IPS DF 4.7 (cell line): ENCODE results near the gene GEMIN4.

Experiments
- DNase-seq: peaks from one replicate; pipeline ENCODE4 v3.0.0-alpha.2; 2013; ENCODE audit warnings: low spot score; ENCODE audit errors: extremely low read depth

GEMIN4 gene

DNA sequence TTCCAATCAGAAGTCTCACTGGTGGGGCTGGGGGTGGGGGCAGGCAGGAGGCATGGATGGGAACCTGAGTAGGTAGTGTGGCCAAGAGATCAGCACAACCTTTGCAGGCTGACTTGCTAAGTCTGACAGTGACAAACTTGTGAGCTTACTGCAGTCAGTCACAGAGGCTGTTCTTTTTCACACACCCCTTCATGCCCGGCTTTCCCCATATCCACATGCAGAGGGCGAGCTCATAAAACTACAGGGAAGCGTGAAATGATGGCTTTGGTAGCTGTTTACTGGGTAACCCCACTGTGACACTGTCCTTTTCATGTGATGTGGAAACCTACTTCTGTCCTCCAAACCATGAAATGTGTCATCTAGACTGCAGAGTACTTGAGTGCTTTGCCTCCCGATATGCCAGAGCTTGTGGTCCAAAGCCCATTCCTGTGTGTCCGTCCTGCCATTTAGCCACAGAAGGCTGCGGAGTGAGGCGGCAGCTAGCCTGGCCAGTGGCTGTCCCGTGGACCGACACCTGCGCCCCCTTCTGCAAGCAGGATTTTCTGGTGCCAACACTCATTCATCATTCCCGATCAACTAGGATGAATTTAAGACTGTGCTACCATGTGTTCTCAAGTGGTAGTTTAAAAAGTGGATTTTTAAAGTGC is 9.8 kb downstream of the GEMIN4 start:
- DNase-seq, result no peak

DNA sequence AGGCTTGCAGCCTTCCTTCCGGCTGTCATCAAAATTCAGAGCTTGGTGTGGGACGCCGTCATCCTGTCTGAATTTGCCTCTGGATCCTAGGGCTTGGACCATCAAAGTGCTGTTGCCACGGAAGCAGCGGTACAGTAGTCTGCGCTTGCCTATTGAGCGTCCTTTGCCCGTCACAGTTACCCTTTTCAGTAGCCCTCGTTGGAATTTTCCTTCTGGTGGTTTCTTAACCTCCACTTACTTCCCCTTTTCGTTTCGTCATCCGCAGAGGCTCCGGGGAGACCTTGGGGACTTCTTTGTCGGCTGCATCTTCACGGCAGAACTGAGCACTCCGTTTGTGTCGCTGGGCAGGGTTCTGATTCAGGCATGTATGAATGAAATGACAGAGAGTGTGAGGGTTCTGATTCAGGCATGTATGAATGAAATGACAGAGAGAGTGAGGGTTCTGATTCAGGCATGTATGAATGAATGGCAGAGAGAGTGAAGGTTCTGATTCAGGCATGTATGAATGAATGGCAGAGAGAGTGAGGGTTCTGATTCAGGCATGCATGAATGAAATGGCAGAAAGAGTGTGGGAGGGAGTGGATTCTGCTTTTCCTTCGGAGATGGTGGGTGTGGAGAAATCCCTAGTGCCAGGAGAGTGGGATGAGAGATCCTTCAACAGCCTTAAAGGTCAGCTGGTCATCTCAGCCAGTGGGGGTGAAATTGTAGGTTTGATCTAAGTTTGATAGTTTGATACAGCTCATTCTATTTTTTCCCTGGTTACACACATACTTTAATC is 11.6 kb downstream of the GEMIN4 start:
- DNase-seq, result no peak

DNA sequence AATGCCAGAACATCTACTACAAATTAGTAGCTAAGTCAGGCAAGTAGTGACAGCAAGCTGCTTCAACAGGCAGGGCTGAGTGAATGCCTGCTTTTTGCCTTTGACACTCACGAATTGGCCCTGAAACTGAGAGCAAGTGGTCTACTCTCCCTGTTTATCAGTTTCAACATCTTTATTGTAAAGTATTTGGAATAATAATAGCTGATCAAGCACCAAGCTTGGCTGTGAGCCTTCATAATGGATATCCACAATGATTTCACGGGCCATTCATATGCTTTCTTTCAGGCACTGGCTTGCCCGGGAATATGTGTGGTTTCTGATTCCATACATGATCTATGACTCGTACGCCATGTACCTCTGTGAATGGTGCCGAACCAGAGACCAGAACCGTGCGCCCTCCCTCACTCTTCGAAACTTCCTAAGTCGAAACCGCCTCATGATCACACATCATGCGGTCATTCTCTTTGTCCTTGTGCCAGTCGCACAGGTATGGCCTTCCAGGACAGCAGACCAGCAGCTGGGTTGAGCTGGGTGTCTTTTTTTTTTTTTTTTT is 14.4 kb downstream of the GEMIN4 start:
- no peak for DNase-seq

DNA sequence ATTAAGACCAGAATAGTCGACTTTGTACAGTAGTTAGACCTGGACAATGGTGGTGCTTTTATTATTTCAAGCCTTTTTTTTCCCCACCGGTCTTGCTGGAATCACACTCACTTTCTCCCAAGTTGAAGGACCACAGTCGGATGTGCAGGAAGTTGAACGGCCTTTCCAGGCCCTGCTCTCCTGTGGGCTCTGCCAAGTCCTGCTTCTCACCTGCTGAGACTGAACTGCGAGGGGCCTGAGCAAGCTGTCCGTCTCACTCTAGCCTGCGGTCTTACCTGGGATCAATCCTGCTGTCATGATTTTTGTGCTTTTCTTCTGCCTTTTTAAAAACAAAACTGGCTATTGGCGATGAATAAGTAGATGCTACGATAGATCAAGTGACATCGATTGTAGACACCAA is 18.3 kb downstream of the GEMIN4 start:
- DNase-seq, result no peak

DNA sequence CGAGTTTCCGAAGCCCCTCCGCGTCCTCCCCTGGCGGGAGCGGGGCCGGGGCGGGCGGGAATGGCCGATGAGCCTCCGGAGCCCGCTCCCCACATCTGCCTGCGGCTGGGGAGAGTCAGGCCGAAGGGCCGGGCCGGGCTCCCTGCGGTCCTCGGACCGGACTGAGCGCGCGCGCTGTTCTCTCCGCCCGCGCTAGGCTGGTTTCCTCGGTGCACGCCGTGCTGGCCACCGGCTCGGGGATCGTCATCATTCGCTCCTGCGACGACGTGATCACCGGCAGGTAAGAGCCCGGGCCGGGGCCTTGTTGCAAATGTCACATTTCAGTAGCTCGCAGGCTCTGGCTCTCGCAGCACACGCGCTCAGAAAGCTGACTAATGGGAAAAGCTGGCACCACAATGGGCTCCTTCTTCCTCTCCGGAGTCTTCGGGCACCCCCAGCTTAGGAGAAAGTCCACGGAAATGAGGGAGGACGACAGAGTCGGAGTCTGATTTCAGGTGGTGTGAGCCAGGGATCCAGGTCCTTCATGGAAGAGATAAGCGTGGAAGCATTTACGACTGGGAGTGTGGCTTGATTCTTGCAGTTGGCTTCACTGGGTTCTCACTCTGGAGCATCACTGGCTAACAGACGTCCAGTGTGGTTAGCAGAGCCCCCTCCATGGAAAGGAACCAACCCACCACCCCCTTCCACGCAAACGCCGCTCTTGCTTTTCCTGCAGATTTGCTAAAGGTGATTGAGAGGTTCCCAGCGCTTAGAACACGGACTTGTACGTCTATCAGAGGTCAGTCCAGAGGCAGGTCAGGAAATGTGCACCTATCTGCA is 19.0 kb downstream of the GEMIN4 start:
- no peak for DNase-seq

DNA sequence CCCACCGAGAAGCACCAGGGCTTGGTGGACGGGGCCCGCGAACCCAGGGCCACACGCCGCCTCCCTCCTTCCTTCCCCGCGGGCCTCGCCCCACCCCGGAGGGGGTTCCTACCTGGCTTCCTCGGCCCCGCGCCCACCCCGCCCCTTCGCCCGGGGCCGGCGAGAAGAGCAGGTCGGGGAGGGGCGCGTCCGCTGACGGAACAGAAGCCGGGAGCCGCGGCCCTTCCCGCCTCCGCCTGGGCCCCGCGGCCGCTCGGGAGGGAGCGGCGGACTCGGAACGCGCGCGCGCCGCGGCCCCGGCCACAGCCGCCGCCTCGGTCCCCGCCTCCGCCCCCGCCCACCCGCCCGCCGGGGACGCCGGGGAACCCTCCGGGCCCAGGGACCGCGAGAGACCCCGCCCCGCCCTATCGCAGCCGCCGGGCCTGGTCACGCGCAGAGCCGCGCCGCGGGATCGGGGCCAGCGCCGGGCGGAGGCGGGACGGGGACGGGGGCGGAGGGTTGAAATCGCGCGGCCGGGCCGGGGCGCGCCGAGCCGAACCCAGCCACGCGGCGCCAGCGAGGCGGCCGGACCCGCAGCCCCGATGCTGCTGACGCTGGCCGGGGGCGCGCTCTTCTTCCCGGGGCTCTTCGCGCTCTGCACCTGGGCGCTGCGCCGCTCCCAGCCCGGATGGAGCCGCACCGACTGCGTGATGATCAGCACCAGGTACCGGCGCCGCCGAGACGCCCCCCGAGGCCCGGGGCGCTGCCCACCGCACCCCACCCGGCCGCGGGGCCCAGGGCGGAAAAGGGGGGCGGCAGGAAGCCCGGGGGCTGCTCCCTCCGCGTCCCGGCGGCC is 19.8 kb downstream of the GEMIN4 start, which contains the start of gene TLCD3A:
Gene TLCD3A (plus strand): TSS at position 530 of the 835 bp plus-strand sequence. CDS start 52 bp downstream, at position 582.
- DNase-seq, result no peak

DNA sequence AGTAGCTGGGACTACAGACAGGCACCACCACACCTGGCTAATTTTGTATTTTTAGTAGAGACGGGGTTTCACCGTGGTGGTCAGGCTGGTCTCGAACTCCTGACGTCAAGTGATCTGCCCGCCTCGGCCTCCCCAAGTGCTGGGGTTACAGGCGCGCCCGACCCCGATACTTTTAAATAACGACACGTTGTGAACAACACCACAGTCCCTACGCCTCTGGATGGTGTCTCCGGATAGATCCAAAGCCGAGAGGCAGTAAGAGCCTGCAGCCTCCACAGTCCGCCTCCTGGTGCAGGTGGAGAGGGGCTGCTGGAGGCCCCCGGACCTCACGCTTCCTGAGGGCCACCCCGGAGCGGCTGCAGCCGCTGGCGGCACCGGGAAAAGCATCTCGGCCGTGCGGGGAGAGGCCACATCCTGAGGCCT is 20.4 kb downstream of the GEMIN4 start:
- DNase-seq, result no peak

DNA sequence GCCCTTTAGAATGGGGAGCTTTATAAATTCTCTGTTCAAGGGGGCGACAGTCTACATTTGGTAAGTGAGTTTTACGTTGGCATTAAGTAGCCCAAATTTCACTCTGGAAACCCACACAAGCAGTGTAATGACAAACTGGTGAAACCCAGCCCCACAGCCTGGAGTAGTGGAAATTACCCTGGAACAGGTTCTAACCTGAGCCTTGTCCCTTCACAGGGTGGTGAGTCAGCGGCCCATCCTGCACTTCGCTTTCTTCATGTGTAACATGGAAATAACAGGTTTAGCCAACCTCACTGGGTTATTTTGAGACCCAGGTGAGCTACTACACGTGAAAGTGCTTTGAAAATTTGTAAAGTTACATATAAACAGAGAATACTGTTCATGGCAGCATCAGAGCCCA is 23.2 kb downstream of the GEMIN4 start:
- no peak for DNase-seq

DNA sequence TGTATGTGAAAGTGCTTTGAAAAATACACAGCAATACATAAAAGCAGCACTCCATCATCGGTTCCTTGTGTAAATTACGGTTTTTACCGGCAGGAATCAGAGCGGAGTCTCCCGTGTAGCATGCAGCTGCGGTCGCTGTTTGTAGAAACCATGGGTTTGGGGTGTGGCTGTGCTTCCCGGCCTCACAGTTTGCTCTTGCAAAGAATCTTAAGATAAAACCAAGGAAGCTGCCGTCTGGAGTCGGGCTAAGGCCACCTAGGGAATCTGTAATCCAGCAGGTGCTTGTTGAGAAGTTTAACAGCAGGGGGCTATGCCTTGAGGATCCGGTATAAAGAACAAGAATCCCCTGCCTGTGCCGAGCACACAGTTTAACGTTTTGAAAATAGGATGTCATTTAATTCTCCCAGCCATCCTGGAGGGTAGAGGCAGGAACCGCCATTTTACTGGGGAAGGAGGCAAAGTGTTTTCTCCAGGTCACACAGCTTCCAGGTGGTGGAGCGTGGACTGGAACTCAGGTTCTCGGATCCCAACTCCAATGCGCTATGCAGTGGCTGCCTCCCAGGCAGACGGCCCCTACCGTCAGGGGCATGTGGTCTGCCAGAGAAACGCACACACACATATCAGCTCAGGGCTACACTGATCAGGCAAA is 25.7 kb downstream of the GEMIN4 start:
- DNase-seq, result no peak

DNA sequence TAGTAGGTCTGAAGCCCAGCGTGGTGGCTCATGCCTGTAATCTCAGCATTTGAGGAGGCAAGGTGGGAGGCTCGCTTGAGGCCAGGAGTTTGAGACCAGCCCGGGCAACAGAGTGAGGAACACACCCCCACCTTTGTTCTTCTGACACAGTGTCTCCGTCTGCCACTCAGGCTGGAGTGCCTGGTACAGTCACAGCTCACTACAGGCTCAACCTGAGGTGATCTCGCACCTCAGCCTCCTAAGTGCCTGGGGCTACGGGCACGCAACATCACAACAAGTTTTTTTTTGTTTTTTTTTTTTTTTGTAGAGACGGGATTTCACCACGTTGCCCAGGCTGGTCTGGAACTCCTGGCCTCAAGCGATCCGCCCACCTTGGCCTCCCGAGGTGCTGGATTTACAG is 26.3 kb downstream of the GEMIN4 start:
- no peak for DNase-seq

DNA sequence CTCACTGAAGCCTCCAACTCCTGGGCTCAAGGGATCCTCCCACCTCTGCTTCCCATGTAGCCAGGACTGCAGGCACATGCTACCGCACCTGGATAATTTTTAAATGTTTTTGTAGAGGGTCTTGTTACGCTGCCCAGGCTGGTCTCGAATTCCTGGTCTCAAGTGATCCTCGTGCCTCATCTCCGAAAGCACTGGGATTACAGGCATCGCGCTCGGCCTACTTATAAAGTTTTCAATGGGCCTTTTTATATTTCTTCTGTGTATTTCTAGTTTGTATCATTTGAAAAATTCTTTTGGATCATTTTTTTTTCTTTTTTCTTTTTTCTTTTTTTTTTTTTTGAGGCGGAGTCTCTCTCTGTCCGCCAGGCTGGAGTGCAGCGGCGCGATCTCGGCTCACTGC is 27.0 kb downstream of the GEMIN4 start:
- no peak for DNase-seq

DNA sequence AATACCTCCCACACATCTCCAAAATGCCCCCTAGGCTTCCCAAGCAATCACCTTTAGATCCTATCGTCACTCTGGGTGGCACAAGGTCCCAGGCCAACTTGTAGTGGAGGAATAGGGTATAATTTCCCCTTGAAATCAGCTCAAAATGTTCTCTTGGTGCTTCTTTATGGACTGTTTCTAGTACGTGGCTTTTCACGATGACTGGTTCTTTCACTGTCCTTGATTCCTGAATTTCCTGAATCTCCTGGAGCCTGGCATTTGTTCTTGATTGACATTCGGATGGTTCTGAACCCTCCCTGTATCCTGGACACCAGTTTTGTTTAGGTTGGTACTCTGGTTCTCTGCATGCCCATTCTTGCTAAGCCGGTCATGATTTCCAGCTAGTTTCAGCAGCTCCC is 30.5 kb downstream of the GEMIN4 start:
- DNase-seq, result no peak

DNA sequence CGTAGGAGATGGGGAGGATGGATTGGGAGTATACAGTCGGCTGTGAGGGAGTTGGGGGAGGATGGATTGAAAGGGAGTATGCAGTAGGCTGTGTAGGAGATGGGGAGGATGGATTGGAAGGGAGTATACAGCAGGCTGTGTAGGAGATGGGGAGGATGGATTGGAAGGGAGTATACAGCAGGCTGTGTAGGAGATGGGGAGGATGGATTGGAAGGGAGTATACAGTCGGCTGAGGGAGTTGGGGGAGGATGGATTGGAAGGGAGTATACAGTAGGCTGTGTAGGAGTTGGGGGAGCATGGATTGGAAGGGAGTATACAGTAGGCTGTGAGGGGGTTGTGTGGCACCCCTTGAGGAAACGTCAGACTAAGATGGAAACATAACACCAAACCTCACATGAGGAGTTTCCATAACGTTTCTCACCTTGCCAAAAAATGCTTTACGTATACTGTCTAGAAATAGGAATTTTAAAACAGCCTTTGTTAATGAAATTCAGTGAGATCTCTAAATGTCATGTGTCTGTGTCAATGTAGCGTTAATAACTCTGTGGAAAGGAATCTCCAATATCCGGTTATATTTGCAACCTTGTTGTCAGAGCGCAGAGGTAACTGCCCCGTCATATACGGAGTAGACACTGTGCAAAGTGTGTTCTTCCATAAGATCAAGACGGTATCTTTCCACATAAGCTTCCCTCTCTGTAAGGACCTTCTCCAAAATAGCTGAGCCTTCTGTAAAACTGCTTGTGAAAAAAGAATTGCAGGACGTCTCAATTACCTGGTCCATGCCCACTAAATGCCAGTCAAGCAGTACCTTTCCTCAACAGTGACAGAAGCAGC is 31.1 kb downstream of the GEMIN4 start:
- no peak for DNase-seq

DNA sequence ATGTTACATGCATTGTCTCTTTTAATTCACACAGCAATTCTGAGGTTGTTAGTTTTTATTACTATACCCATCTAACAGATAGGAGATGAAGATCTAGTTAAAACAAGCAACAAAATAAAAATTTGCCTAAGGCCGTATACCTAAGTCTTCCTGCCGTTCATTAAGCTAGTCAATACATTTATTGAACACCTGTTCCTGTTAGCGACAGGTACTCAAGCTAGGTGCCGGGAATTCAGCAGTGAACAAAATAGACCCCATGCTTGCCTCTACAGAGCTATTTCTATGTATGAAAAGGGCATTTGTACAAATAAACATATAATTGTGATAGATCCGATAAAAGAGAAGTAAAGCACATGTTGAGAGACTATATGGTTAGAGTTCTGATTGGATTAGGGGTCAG is 34.0 kb downstream of the GEMIN4 start:
- no peak for DNase-seq

DNA sequence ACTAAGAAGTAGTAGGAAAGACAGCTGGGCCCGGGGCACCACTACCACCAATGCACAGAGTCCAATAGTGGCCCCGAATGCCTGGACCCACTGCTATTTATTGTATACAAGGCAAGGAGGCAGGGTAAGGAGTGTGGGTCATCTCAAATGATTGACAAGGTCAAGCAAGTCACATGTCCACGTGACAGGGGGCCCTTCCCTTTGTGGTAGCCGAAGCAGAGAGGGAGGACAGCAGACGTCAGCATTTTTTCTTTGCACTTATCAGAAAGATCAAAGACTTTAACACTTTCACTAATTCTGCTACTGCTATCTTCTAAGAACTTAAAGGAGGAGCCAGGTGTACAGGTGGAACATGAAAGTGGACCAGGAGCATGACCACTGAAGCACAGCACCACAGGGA is 43.9 kb downstream of the GEMIN4 start:
- DNase-seq, result no peak

DNA sequence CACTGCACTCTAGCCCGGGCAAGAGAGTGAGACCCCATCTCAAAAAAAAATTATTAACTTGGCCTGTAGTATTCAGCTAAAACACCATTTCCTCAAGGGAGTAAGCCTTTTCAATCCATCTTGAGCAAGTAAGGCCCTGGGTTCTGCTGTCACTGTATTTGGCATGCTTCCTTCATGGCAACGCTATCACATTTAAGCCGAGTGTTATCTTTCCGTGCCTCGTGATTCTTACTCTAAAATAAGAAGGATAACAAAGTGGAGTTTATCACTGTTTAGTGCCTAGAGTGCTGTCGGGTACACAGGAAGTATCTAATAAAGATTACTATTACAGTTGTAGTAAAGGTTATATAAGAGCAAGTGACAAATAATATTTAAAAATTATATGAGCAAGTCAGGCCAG is 46.2 kb downstream of the GEMIN4 start:
- DNase-seq, result no peak

DNA sequence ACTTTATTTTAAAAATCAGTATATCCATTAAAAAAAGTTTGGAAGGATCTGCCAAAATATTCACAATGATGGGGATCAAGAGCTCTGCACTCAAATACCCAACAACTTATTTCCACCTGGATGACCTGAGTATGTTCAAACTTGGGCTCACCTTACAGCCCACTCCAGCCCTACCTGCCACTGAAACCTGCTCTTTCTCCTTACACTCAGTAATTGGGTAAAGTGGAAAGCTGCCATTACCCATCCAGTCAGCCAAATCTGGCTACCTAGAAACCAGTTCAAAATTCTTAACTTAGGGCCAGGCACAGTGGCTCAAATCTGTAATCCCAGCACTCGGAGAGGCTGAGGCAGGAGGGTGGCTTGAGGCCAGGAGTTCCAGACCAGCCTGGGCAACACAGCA is 47.1 kb downstream of the GEMIN4 start:
- DNase-seq, result no peak

DNA sequence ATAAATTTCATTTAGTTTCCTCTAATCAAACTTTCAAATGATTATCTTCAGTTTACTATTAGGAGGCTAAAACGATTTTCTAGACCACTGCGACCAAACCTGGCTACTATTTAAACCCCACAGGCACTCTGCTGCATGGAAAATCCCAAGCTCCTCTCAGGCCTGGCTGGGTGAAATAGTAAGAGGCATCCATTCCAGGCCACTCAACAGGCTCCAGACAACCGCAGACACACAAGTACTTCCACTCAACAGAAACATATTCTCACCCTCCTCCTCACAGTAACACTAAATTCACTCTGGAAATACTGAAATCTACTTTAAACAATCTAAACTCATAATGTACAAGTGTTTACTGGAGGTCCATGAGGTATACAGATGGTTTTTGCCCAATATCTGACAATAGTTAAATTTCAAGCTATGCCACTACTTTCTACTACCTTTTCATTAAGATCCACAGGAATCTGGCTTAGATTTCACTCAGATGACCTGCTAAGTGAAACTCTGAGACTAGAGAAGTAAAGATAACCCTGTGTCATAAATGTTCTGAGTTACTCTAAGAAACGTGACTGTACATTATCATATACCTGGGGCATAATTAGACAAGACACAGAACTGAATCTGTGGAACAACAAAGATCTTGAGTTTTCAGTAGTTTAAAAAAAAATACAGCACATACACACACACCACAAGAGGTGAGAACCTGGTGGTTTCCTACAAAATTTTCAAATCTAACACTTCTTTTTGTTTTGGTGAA is 47.8 kb downstream of the GEMIN4 start:
- DNase-seq, result no peak
